Activated CD4-positive, alpha-beta T cell treated with anti-CD3 and anti-CD28 coated beads, Interleukin-2, Interleukin-6, amounts not matched to agents 100 ng/mL and 50 ng/mL, durations not matched to agents 16 hours and 8 hours (primary cell): Measurements from ENCODE around the gene CDCA7L.
"Not testable (repeated sequence)": the region's sequence is repeated elsewhere in the genome, so short reads cannot be mapped to it uniquely, and the experiment has no call there.

ENCODE experiments used
- DNase-seq: peaks from one replicate; pipeline ENCODE4 v3.0.0-alpha.2; 2020

The CDCA7L gene

DNA sequence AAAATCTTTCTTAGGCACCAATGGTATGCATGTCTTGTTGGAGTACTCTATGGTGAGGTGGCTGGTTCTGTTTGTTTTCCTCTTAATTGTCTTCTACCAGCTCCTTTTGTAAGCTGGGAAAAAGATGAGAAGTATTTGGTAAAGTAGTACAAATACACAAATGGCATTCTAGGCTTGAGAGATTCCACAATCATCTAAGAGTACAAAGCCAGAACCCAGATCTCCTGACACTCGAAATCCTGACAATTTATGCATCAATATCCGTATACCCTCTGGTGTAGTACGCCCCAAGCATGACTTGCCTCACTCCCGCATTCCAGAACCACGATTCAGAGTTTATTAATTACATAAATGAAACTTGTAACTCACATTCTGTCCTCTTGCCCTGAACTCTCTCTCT is 43.5 kb downstream of the CDCA7L start:
- DNase-seq: no peak

DNA sequence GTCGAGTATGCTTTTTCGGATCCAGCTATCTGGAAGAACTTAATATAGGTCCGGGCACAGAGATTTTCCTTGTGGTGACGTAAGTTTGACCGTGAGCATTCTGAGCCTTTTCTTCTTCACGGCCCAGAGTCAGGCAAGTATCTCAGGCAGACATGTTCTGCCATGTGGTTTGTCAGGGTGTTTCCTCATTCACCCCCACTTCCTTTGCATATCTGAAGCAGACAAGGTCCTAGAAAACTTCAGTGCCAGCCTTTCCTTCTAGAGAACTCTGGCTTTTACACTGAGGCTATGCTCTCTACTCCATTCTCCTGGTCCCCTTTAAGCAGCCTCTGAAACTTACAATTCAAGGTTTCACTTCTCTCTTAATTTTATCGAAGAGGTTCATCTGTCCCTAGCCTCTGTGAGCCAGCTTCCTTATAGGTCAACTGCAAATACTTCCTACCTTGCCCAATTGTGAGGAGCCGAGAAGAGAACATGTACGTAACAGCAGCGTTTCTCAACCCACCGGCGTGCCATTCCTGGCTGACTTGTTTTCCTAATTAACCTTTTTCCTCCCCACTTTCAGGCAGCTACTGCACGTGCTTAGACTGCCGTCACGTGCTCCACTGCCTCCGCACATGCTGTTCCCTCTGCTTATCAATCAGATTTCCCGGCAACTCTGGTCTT is 47.3 kb downstream of the CDCA7L start:
- peak; percentile 4 for DNase-seq

DNA sequence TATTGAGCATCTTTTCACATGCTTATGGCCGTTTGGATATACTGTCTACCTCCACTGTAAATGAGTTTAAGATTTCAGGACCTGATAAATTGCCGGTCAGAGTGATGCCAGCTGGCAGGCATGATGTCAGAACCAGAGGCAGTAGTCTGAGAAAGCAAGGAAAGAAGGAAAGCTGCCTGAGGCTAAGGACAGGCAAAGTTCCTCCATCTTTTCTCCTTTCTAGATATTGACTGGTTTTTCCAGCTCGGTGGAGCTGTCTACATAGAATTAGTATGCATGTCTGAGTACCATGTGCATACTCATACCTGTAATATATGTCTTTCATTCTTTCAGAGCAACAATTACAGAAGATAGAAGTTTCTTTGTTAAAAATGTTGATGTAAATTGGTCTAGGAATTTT is 52.3 kb downstream of the CDCA7L start:
- no peak for DNase-seq

- no peak for DNase-seq
Measured at GRCh38 chr7:21891291-21891690, 54.4 kb downstream of the CDCA7L start.

GRCh38 chr7:21887779-21888178 is 57.9 kb downstream of the CDCA7L start:
- DNase-seq: no peak

DNA sequence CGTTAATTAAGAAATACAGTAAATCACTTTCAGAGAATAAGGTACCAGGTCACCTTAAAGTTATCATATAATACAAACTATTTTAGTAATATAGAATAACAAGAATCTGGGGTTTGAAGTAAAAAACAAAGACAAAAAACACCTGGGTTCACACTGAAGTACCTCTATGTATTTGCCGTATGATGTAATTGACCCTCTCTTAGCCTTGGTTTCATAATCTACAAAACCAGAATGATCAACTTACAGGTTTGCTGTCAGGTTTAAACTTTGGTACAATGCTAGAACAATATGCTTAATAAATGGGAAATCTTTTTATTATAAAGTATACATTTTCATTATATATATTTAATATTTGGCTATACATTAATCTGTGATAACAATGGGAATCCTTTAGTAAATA is 58.3 kb downstream of the CDCA7L start:
- DNase-seq: no peak

GRCh38 chr7:21886396-21886795 is 59.3 kb downstream of the CDCA7L start:
- no peak for DNase-seq

DNA sequence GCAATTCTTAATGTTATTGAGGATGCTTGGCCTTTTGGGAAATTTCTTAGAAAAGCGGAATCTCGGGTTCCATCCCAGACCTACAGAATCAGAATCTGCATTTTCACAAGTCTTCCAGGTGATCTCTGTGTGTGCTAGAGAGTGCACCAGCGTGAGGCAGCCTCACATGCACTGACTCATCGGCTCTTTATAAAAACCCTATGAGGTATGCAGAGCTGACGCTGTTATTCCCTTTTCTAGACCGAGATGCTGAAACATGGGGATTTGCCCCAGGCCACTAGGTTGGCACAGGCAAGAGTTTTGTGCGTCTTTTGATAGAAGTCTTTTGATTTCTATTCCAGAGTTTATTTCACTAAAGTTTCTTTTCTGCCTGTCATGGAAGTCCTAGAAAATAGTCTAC is 61.2 kb downstream of the CDCA7L start:
- DNase-seq: no peak

DNA sequence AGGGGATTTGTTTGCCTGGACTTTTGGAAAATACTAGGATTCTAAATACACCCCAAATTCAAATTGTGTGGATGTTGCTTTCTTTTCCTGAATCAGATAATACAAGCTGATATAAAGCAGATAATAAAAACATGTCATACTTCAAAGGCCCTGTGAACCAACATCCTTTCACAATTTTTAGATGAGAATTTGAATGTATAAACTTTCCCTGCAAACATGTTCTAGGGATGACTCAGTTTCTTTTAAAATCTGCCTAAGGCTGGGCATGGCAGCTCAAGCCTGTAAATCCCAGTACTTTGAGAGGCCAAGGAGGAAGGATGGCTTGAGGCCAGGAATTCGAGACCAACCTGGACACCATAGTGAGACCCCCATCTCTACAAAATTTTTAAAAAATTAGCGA is 62.2 kb downstream of the CDCA7L start:
- DNase-seq: not testable (repeated sequence)

GRCh38 chr7:21883069-21883468 is 62.6 kb downstream of the CDCA7L start:
- DNase-seq: no peak

- DNase-seq: no peak
Measured at GRCh38 chr7:21869785-21870402, 75.8 kb downstream of the CDCA7L start.

- DNase-seq: no peak
Measured at GRCh38 chr7:21868576-21868850, 77.2 kb downstream of the CDCA7L start.

DNA sequence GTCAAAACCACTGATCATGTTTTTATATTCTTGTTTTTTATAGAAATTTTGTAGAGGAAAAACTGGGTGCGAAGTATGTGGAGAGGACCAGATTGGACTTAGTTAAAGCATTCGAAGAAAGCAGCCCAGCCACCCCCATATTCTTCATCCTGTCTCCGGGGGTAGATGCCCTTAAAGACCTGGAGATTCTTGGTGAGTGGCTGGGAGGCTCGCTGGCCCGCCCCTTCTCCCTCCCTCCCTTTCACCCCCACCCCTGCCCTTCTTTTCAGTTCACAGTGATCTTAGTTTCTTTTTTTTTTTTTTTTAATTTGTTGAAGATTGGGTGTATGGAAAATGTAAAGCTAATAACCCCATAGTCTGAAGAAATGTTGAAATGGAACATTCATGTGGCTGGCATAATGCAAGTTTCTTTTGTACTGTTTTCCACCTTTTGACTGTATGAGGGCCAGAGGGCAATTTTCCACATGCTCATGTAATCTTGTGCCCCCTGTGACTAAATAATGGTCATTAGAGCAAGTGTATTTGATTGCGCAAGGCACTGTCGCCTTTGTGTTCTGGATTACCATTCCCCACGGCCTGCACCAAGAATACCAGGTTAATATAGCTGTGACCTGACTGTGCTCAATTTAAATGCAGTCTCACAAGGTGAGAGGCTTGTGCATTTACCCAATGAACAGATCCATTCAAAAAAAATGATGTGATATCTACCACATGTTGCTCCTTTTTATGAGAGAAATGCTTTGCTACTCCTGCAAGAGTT is 77.7 kb downstream of the CDCA7L start:
- DNase-seq: no peak

- no peak for DNase-seq
Measured at GRCh38 chr7:21867226-21867625, 78.5 kb downstream of the CDCA7L start.

GRCh38 chr7:21866731-21867130 is 79.0 kb downstream of the CDCA7L start:
- DNase-seq: no peak

DNA sequence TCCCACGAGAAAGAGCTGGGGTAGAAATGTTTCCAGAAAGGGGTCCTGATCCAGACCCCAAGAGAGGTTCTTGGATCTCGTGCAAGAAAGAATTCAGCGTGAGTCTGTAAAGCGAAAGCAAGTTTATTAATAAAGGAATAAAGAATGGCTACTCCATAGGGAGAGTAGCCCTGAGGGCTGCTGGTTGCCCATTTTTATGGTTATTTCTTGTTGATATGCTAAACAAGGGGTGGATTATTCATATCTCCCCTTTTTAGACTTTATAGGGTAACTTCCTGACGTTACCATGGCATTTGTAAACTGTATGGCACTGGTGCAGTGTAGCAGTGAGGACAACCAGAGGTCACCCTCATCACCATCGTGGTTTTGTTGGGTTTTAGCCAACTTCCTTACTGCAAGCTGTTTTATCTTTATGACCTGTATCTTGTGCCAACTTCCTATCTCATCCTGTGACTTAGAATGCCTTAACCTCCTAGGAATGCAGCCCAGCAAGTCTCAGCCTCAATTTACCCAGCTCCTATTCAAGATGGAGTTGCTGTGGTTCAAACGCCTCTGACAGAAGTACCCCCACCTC is 80.0 kb downstream of the CDCA7L start:
- not testable (repeated sequence) for DNase-seq

GRCh38 chr7:21851559-21851967 is 94.1 kb downstream of the CDCA7L start:
- DNase-seq: no peak
